K562 treated with DMSO at 1 percent for 48 hours (cell line): ENCODE measurements around the gene RUSF1. TPM values are rescaled to one million over a fixed set of nuclear protein-coding genes. Genes with fewer than 3 reads are reported as not detected.

Experiments
- total RNA-seq: library from RNA; unstranded; fragments of 300-600 nt; gene quantifications from 2 replicates; pipeline ENCODE4 v1.2.3, GENCODE V29; 2022; ENCODE audit warnings: low replicate concordance; ENCODE audit errors: extremely low read depth

Gene RUSF1
- total RNA-seq, result not detected in 2 replicates

DNA sequence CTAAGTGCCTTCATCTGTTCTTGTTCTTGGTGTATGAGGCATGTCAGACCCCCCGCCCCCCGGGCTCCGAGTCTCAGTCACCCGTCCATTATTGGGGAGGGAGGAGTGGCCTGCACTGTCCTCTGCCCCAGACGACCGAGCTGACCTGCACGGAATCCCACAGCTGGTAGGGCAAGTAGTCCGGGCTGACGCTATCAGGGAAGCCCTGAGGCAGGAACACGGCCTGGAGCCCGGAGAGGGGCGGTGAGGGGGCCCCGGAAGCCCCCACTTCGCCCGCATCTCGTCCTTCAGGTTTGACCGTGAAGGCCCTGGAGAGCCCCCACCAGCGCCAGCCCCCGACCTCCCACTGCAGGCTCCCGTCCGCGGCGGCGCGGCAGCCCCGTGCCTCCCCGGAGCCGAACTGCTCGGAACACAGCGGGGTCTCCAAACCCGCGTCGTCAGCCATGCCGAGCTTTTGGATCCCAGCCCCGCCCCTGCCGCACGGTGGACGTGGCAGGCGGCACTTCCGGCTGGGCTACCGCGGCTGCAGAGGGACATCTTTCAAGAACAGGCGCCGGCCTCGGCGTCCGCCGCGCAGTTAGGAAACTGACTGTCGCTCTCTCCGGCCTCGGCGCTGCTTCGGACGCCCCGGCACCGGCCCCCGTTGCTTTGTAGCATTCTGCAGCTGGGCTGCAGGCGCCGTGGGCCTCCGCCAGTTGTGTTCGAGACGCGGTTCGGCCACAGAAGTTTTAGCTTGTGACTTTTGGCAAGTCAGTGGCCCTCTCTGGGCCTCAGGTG, at the start of gene RUSF1:
TSS of gene RUSF1 (minus strand) at position 463 of the 777 bp plus-strand sequence. CDS start at position 445, 18 bp downstream.

DNA sequence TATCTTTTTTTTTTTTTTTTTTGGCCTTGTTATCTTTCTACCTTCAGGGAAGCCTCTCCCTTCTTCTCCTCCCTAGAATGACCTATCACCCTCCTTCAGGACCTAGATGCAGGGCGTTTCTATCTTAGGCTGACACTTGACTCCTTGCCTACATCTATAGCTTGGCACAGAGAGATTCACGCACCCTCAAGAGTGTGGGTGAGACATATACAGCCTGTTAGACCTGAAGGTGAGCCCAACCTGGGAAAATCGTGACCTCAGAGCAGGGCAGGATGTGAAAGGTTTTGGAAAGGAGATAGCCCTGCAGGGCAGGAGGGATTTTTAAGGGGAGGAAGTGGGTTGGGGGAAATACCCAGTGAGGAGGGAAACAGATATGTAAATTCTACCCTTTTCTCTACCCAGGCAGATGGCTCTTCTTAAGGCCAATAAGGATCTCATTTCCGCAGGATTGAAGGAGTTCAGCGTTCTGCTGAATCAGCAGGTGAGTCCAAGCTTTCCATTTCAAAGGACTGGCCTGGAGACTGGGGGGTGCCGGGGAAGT, 19.6 kb upstream of the RUSF1 start, which contains the start of gene AHSP:
TSS of gene AHSP (plus strand) at position 167 of the 541 bp plus-strand sequence. CDS start at position 407, 240 bp downstream.

DNA sequence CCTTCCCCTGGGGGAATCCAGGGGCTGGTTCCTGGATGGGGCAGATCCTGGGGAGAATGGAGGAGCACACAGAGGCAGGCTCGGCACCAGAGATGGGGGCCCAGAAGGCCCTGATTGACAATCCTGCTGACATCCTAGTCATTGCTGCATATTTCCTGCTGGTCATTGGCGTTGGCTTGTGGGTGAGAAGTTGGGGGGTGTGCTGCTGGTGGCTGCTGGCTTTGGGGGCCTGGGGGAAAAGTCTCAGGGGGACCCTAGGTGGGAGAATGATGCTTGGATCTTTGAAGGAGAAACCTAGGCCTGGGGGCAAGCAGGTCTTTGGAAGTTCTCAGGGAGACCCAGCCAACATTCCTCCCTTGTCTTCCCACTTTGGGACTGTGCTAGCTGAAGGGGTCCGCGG, 25.1 kb downstream of the RUSF1 start, which contains the start of gene SLC5A2:
TSS of gene SLC5A2 (plus strand) at position 43 of the 400 bp plus-strand sequence. CDS start at position 57, 14 bp downstream.

DNA sequence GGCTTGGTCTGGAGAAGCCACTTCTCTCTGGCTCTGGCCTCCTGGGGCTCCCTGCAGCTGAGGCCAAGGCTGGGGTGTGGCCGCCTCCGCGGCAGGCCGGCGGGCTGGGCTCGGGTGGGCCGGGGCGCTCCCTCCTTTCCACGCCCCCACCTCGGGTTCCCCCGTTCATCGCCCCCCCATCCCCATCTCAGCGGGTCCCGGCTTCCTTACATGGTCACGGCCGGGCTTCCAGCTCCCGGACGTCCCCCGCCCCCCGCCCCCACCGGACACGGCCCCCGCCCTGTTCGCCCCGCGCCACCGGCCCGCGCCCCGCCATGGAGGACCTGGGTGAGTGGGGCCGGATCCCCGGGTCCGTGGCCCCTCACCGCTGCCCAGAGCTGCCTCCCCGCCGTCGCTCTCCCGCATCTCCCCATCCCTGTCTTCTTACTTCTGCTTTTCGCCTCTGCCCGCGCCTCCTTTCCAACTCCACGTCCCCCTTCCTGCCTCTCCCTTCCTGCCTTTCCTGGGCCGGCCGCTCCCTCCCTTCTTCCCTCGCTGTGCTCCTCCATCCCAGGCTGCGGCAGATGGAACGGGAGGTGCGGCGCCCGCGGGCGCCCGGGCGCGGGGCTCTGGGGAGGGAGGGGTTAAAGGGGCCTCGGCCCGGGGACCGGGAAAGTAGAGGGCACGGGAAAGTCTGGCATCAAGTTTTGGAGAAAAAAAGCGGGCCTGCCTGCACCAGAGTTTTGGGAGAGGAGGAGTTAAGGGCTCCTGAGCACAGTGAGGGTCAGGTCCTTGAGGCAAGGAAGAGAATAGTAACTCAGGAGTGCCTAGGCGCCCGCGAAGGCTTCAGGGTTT, 36.1 kb downstream of the RUSF1 start, which contains the start of gene TGFB1I1:
TSS of gene TGFB1I1 (plus strand) at position 278 of the 834 bp plus-strand sequence. CDS start at position 315, 37 bp downstream.

DNA sequence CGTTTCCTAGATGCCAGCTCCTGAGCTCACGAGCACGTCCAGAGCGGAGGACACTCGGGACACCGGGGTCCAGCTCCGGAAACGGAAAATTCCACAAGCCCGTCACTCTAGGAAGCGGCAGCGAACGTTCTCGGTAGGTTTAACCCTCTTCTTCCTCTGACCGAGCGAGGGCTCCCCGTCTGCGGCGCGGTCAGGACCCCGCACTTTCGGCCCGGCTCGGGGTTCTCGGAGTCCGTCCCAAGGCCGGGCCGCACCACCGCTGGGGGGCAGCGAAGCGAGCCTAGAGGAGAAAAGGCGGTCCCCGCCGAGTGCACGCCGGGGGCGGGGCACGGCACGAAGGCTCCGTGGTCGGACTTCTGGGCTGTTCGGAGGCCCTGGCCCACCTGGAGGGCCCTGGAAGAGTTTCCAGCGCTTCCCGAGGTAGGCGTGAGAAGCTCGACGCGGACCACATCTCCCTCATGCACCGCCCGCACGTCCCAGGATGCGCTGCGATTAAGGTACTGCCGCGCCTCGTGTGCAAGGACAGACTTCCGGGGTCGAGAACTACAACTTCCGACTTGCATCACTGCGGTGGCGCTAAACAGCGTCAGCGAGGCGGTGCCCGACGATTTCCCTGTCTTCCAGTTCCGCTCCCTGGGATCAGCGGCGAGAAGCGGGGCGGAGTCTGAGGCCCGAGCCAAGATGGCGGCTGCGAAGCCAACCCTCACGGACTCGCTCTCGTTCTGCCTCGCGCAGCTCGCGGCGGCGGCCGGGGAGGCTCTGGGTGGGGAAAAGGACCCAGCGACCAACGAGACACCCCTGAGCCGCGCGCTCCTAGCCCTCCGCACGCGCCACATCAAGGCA, 49.1 kb downstream of the RUSF1 start, which contains the start of gene ARMC5:
TSS of gene ARMC5 (plus strand) at position 658 of the 843 bp plus-strand sequence. CDS start at position 682, 24 bp downstream.

Other genes with a start within 250 kb of the RUSF1 start
- not detected in 2 replicates for gene ITGAM, start 248.4 kb downstream of the RUSF1 start, total RNA-seq
- not detected in 2 replicates for gene ITGAX, start 153.2 kb downstream of the RUSF1 start, total RNA-seq
- not detected in 2 replicates for gene ITGAD, start 115.1 kb downstream of the RUSF1 start, total RNA-seq
- not detected in 2 replicates for gene COX6A2, start 80.0 kb downstream of the RUSF1 start, total RNA-seq
- gene ZNF843, start 65.6 kb downstream of the RUSF1 start, total RNA-seq, result not detected in 2 replicates
- not detected in 2 replicates for gene ARMC5, start 48.9 kb downstream of the RUSF1 start, total RNA-seq
- gene TGFB1I1, start 36.2 kb downstream of the RUSF1 start, total RNA-seq, result not detected in 2 replicates
- not detected in 2 replicates for gene SLC5A2, start 25.3 kb downstream of the RUSF1 start, total RNA-seq
- gene AHSP, start 19.5 kb upstream of the RUSF1 start, total RNA-seq, result not detected in 2 replicates